Duodenal mucosa (tissue), 2 donors: ENCODE results near the gene BSDC1.

Experiments
- H3K27ac ChIP-seq: one replicate; pipeline ENCODE4 v1.7.0; 2013; ENCODE audit warnings: low read depth, low read length
- H3K27me3 ChIP-seq, 2 donors: one replicate each; pipeline ENCODE4 v1.7.0; 2013; ENCODE audit warnings: low read length in 2 of 2, control low read depth in 1 of 2; ENCODE audit not compliant: insufficient read depth in 2 of 2, control insufficient read depth in 1 of 2
- H3K36me3 ChIP-seq, 2 donors: one replicate each; pipeline ENCODE4 v1.7.0; 2013; ENCODE audit warnings: low read length in 2 of 2, control low read depth in 1 of 2; ENCODE audit not compliant: insufficient read depth in 2 of 2, control insufficient read depth in 1 of 2
- H3K4me1 ChIP-seq, 2 donors: one replicate each; pipeline ENCODE4 v1.7.0; 2013; ENCODE audit warnings: low read length in 2 of 2, control low read depth in 1 of 2; ENCODE audit not compliant: insufficient read depth in 2 of 2, control insufficient read depth in 1 of 2
- H3K4me3 ChIP-seq, 2 donors: one replicate each; pipeline ENCODE4 v1.7.0; 2013; ENCODE audit warnings: low read length in 2 of 2, low read depth in 1 of 2
- H3K9ac ChIP-seq, 2 donors: one replicate each; pipeline ENCODE4 v1.7.0; 2013; ENCODE audit warnings: low read length in 2 of 2, low read depth in 1 of 2
- H3K9me3 ChIP-seq, 2 donors: one replicate each; pipeline ENCODE4 v1.7.0; 2013; ENCODE audit warnings: low read length in 2 of 2, control low read depth in 1 of 2; ENCODE audit not compliant: control insufficient read depth in 1 of 2

Gene BSDC1

GRCh38 chr1:32394890-32395432 is 720 bp upstream of the BSDC1 start:
- Histone ChIP-seq H3K4me1 (peaks cover 16 to 22% of the 10 kb centered on the region in 2 donors), H3K27ac (peak overlapping the region; percentile 89), H3K36me3 (peaks cover 13 to 19% of the 10 kb centered on the region in 2 donors), H3K4me3 (peak overlapping the region; percentile 96 to 100), H3K9ac (peak overlapping the region; percentile 90 to 99), H3K9me3 (no peaks in the 10 kb centered on the region), H3K27me3 (no peaks in the 10 kb centered on the region)

DNA sequence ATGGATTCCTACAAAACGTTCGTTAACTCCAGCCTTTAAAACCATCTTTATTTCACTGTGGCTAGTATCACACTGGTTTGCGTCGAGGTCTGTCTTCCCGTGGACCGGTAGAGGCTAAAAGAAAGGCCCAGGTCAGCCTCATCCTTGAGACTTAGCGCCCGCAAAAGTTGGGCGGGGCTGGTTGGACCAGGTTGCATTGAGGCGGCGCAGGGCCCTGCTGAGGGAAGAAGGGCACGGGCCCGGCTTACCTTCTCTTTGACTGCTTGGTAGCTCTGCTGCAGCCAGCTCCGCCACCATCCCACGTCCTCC is 455 bp downstream of the BSDC1 start:
- H3K4me3 ChIP-seq, result peak overlapping the region; percentile 96 to 100
- no peaks in the 10 kb centered on the region for H3K9me3 ChIP-seq
- no peaks in the 10 kb centered on the region for H3K27me3 ChIP-seq
- H3K36me3 ChIP-seq, result peaks cover 18 to 29% of the 10 kb centered on the region in 2 donors
- H3K4me1 ChIP-seq, result peaks cover 16 to 22% of the 10 kb centered on the region in 2 donors
- H3K27ac ChIP-seq, result peak overlapping the region; percentile 91
- peak overlapping the region; percentile 97 to 99 for H3K9ac ChIP-seq

DNA sequence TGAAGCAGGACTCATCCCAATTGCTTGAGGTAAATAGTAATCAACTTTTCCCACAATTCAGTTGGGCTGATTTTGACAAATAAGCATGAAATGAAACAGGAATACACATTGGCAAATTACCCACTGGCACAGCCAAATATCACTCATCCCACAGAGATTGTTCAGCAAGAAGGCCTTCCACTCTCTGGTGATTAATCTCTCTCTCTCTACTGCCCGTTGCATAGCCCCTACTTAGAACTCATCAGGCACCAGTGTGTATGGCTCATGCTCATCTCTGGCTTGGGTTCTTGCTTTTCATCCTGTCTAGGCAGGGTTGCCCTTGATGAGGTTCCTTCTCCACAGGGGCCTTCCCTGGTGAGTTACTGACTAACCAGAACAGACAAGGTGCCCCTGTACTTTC is 1.1 kb downstream of the BSDC1 start:
- Histone ChIP-seq H3K4me1 (peaks cover 16 to 22% of the 10 kb centered on the region in 2 donors), H3K9ac (peak overlapping the region; percentile 97 to 99), H3K9me3 (no peaks in the 10 kb centered on the region), H3K36me3 (peaks cover 18 to 33% of the 10 kb centered on the region in 2 donors), H3K27me3 (no peaks in the 10 kb centered on the region), H3K4me3 (peak overlapping the region; percentile 96 to 100), H3K27ac (no peak overlapping the region)

- Histone ChIP-seq H3K9ac (peak overlapping the region in 1 of 2 donors; percentile 99), H3K36me3 (peaks cover 22 to 39% of the 10 kb centered on the region in 2 donors), H3K27ac (no peak overlapping the region), H3K4me3 (no peak overlapping the region), H3K4me1 (peaks cover 16 to 22% of the 10 kb centered on the region in 2 donors), H3K9me3 (no peaks in the 10 kb centered on the region), H3K27me3 (no peaks in the 10 kb centered on the region)
Measured at GRCh38 chr1:32392325-32392724, 1.9 kb downstream of the BSDC1 start.

DNA sequence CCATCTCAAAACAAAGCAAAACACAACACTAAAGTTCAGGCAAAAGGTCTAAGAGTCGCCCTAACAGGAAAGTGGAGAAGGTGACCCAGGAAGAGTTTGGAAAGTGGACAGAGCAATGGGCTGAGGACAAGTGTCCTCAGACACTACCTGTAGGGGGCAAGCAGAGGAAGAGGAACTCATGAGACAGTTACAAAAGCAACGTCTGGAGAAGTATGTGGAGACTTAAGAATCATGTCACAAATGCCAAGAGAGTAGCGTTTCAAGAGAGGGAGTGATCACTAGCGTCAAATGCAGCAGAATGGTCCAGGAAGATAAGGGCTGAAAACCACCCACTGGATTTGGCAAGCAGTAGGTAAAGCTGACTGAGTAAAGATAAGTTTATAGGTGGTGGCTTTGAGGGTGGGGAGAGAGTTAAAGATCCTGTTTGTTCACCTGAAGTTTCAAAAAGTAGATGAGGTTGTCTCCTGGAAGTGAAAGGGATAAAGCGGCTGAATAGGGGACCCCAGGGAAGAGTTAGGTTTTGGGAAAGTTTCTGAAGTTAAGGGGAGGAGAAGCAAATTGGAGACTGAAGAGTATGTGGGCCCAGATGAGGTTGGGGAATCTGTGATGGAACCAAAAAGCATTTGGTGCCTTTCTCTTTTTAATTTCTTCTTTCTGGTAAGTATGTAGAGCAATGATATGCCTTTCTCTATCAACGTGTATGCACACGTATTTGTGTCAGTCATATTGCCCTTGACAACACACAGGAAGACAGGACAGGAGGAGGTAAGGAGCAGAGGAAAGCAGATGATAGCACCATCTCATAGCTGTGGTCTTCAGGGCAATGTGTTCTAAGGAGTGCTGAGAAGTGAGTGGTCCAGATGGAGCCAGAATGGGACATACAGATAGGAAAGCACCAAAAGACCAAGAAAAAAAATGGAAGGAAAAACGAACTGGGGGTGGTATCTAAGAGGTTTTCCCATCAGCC is 3.1 kb downstream of the BSDC1 start:
- Histone ChIP-seq H3K9ac (no peak overlapping the region), H3K4me3 (no peak overlapping the region), H3K36me3 (peaks cover 28 to 47% of the 10 kb centered on the region in 2 donors), H3K27ac (no peak overlapping the region), H3K4me1 (peaks cover 16 to 22% of the 10 kb centered on the region in 2 donors), H3K27me3 (no peaks in the 10 kb centered on the region), H3K9me3 (no peaks in the 10 kb centered on the region)

DNA sequence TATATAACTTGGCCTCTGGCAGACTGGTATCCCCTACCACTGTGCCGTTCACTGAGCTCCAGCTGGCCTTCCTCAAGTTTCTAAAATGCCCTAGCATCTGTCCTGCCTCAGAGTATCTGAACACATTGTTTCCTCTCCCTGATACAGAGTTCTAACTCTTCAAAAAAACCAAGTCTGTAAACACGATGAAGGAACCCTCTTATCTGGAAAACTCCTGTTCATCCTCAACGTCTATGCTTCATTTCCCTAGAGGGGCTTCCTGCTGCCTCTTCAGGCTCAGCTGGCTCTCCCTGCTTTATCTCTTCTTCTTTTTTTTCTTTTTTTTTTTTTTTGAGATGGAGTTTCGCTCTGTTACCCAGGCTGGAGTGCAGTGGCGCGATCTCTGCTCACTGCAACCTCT is 5.6 kb downstream of the BSDC1 start:
- Histone ChIP-seq H3K36me3 (peaks cover 39 to 70% of the 10 kb centered on the region in 2 donors), H3K9me3 (no peaks in the 10 kb centered on the region), H3K4me3 (no peak overlapping the region), H3K27ac (no peak overlapping the region), H3K4me1 (peaks cover 13 to 14% of the 10 kb centered on the region in 2 donors), H3K27me3 (no peaks in the 10 kb centered on the region), H3K9ac (no peak overlapping the region)

GRCh38 chr1:32386676-32387392 is 7.4 kb downstream of the BSDC1 start:
- Histone ChIP-seq H3K27me3 (no peaks in the 10 kb centered on the region), H3K4me3 (no peak overlapping the region), H3K27ac (no peak overlapping the region), H3K4me1 (peaks cover 0 to 5% of the 10 kb centered on the region in 2 donors), H3K9ac (no peak overlapping the region), H3K9me3 (no peaks in the 10 kb centered on the region), H3K36me3 (peaks cover 45 to 88% of the 10 kb centered on the region in 2 donors)

DNA sequence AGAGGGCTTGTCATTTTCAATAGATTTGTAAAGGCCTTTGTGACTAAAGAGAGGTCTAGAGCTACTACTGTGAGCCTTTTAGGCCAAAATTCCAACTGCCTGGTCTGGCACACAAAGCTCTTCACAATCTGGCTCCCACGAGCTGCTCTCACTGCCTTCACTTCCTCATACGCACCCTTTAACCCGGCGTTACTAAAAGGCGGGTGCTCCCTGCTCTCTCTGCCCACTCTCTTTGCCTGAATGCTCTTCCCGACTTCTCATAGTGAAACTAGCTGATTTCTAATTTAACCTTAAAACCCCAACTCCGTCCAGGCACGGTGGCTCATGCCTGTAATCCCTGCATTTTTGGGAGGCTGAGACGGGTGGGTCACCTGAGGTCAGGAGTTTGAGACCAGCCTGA is 14.2 kb downstream of the BSDC1 start:
- Histone ChIP-seq H3K4me1 (no peaks in the 10 kb centered on the region), H3K27me3 (no peaks in the 10 kb centered on the region), H3K9ac (no peak overlapping the region), H3K36me3 (peaks cover 65 to 100% of the 10 kb centered on the region in 2 donors), H3K4me3 (no peak overlapping the region), H3K9me3 (no peaks in the 10 kb centered on the region), H3K27ac (no peak overlapping the region)

- H3K4me1 ChIP-seq, result no peaks in the 10 kb centered on the region
- H3K27me3 ChIP-seq, result no peaks in the 10 kb centered on the region
- no peak overlapping the region for H3K4me3 ChIP-seq
- H3K36me3 ChIP-seq, result peaks cover 61 to 100% of the 10 kb centered on the region in 2 donors
- no peak overlapping the region for H3K9ac ChIP-seq
- no peaks in the 10 kb centered on the region for H3K9me3 ChIP-seq
- H3K27ac ChIP-seq, result no peak overlapping the region
Measured at GRCh38 chr1:32377541-32378220, 16.6 kb downstream of the BSDC1 start.
